Hepatocyte (in vitro differentiated cells): ENCODE data around the gene SLC9A1.

Source experiments
- CTCF ChIP-seq: fragments of 200-600 bp; sonication (generic); IDR thresholded peaks from 2 replicates; pipeline ENCODE4 v1.5.1; 2016; ENCODE audit warnings: antibody characterized with exemption, mild to moderate bottlenecking; ENCODE audit not compliant: poor library complexity
- EZH2 ChIP-seq: fragments of 200-600 bp; sonication (generic); IDR thresholded peaks from 2 replicates; pipeline ENCODE4 v1.6.1; 2016; ENCODE audit warnings: antibody characterized with exemption, mild to moderate bottlenecking, borderline replicate concordance

- TF ChIP-seq CTCF (no peak), EZH2 (no peak)
These were observed 10.7 kb downstream of the SLC9A1 start for GRCh38 chr1:27144049-27144748.
